Epithelial cell of proximal tubule (primary cell): ENCODE results near the gene CXCL5. TPM values are rescaled to one million over a fixed set of nuclear protein-coding genes. Genes with fewer than 3 reads are reported as not detected.

Source experiments
- DNase-seq: peaks from one replicate; pipeline ENCODE4 v3.0.0-alpha.2; 2011; ENCODE audit warnings: low read depth
- H3K4me3 ChIP-seq: 2 replicates; pipeline ENCODE4 v1.5.1; 2011; ENCODE audit warnings: low read depth, mild to moderate bottlenecking, low read length
- CTCF ChIP-seq: conservative IDR thresholded peaks from 2 replicates; pipeline ENCODE4 v1.5.1; 2012; ENCODE audit warnings: low read depth, mild to moderate bottlenecking, low read length
- total RNA-seq: library from RNA; depleted of rRNA; stranded (reverse); fragments of >200 nt; gene quantifications from 2 replicates; pipeline ENCODE4 v1.2.3, GENCODE V29; 2015

The CXCL5 gene
- total RNA-seq, 1 donor from 2014 or later, result 32.3 TPM

DNA sequence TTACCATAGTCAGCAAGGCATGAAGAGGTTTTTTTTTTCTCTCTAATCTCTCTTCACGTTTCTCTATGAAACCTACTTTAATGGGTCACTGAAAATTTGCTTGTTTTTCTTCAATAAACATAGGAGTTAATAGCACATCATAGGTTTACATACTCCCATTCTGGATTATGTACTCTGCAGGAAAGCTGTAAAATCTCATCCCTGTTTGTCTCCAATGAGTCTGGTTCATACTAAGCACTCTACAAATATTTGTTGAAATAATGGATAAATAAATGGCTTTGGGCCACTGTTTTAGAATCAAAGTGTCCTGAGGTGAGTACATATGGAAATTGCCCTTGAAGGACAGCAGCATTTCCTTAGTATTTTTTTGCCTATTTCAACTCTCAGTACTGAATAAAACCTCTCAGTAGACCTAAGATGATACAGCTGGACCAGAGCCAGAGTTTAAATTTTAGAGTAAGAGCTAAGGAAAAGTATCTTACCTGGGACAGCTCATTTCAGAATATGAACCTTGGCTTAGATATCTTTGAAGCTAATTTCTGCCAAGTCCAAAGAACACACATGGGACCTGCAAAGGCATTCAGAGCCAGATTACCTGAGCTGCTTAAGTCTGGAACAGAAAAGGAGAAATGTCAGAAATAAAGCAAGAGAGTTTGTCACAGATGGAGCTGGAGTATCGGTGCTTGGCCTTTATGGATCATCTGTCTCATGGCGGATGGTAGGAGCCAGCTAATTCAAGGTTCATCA is 51.1 kb downstream of the CXCL5 start:
- H3K4me3 ChIP-seq, result no peak overlapping the region
- DNase-seq, result no peak
- no peak for TF ChIP-seq CTCF

- TF ChIP-seq CTCF, result no peak
- H3K4me3 ChIP-seq, result no peak overlapping the region
- no peak for DNase-seq
Observed at GRCh38 chr4:73945674-73946449, 52.6 kb downstream of the CXCL5 start.

Other genes with a start within 250 kb of the CXCL5 start
- gene CXCL6, start 162.0 kb downstream of the CXCL5 start, total RNA-seq, result 7.2 and 17.1 TPM in 2 replicates
- gene PF4V1, start 145.4 kb downstream of the CXCL5 start, total RNA-seq, result not detected in 2 replicates
- gene CXCL1, start 129.3 kb downstream of the CXCL5 start, total RNA-seq, result 100 and 158 TPM in 2 replicates
- 0.23 TPM in 1 of 2 replicates, not detected in the other for gene PF4, start 16.6 kb downstream of the CXCL5 start, total RNA-seq
- gene PPBP, start 10.5 kb downstream of the CXCL5 start, total RNA-seq, result not detected in 2 replicates
- 4.8 and 6.6 TPM in 2 replicates for gene CXCL3, start 40.0 kb upstream of the CXCL5 start, total RNA-seq
- 17.7 and 18.6 TPM in 2 replicates for gene CXCL2, start 100.5 kb upstream of the CXCL5 start, total RNA-seq
- gene MTHFD2L, start 159.4 kb upstream of the CXCL5 start, total RNA-seq, result 5.5 and 15.4 TPM in 2 replicates